IPS DF 6.9 (cell line): ENCODE data around the gene FITM1.

Experiments
- DNase-seq: peaks from one replicate; pipeline ENCODE4 v3.0.0-alpha.2; 2013; ENCODE audit warnings: low read depth, low spot score
- H3K27ac ChIP-seq: one replicate; pipeline ENCODE4 v1.5.1; 2013; ENCODE audit warnings: low read length, control low read depth
- H3K27me3 ChIP-seq: 2 replicates; pipeline ENCODE4 v1.6.1; 2013; ENCODE audit warnings: mild to moderate bottlenecking, low read length; ENCODE audit not compliant: control insufficient read depth, insufficient read depth
- H3K36me3 ChIP-seq: 2 replicates; pipeline ENCODE4 v1.6.1; 2013; ENCODE audit warnings: low read length; ENCODE audit not compliant: control insufficient read depth, insufficient read depth
- H3K4me1 ChIP-seq: 2 replicates; pipeline ENCODE4 v1.6.1; 2013; ENCODE audit warnings: low read length; ENCODE audit not compliant: control insufficient read depth, insufficient read depth
- H3K4me3 ChIP-seq: 2 replicates; pipeline ENCODE4 v1.5.1; 2013; ENCODE audit warnings: mild to moderate bottlenecking, low read length
- H3K9me3 ChIP-seq: 2 replicates; pipeline ENCODE4 v1.6.1; 2013; ENCODE audit warnings: low read length, inconsistent platforms; ENCODE audit not compliant: control insufficient read depth, insufficient read depth
- WGBS: extraction: QIAGEN DNeasy Blood & Tissue Kit; methylation state at CpG from one replicate; pipeline ENCODE4 v1.1.7; 2013; ENCODE audit warnings: mixed read lengths, missing lambda C conversion rate; ENCODE audit not compliant: insufficient read length, insufficient coverage; 5-methylcytosine and 5-hydroxymethylcytosine counted together

The FITM1 gene

DNA sequence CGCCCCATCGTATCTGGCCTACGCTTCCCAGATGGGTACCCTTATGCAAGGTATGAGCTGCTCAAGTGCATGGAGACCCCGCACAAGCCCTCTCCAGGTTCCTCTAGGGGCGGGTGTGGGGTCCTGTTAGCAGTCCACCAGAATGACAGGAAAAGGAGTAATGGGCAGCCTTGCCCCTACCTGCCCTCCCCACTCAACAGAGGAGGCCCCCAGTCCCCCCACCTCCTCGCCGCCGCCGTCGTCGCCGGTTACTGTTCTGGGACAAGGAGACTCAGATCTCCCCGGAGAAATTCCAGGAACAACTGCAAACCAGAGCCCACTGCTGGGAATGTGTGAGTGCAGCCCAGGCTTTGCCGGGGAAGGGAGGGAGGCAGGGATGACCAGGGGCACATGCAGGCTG lies 47.4 kb downstream of the FITM1 start:
- Histone ChIP-seq H3K4me3 (no peak overlapping the region), H3K4me1 (no peaks in the 10 kb centered on the region), H3K27ac (no peak overlapping the region), H3K27me3 (no peaks in the 10 kb centered on the region), H3K9me3 (no peaks in the 10 kb centered on the region), H3K36me3 (peaks cover 42% of the 10 kb centered on the region)
- WGBS: no CpG with 5 or more reads among the region's 14 CpGs
- DNase-seq: no peak

DNA sequence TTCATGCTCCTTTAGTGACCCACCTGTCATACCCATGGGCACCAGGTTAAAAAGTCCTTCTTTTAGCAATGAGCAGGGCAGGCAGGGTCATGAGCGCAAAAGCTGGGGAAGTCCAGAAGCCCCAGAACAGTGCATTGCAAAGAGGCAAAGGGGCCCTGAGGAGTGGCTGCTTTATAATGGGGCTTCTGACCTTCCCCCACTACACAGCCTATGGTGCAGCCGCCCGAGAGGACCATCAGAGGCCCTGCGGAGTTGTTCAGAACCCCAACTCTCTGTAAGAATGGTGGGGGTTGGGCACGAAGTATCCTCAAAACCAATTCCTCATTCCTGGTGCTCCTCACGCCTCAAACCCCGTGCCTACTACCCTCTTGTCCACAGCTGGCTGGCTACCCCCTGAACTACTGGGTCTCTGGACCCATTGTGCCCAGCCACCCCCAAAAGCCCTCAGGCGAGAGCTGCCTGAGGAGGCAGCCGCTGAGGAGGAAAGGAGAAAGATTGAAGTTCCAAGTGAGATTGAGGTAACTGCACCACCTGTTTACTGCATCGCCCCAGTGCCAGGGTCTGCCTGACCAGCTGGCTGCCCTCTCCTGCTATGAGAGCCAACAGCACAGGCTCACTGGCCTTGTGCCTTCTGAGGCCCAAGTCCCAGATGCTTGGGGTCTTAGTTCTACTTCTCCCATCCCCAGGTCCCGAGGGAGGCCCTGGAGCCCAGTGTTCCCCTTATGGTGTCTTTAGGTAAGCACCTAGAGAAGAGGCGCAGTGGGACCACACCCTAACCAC lies 48.1 kb downstream of the FITM1 start:
- H3K27me3 ChIP-seq: no peaks in the 10 kb centered on the region
- H3K4me3 ChIP-seq: no peak overlapping the region
- H3K9me3 ChIP-seq: no peaks in the 10 kb centered on the region
- no CpG with 5 or more reads among the region's 12 CpGs for WGBS
- H3K36me3 ChIP-seq: peaks cover 42% of the 10 kb centered on the region
- no peak overlapping the region for H3K27ac ChIP-seq
- DNase-seq: no peak
- H3K4me1 ChIP-seq: no peaks in the 10 kb centered on the region

DNA sequence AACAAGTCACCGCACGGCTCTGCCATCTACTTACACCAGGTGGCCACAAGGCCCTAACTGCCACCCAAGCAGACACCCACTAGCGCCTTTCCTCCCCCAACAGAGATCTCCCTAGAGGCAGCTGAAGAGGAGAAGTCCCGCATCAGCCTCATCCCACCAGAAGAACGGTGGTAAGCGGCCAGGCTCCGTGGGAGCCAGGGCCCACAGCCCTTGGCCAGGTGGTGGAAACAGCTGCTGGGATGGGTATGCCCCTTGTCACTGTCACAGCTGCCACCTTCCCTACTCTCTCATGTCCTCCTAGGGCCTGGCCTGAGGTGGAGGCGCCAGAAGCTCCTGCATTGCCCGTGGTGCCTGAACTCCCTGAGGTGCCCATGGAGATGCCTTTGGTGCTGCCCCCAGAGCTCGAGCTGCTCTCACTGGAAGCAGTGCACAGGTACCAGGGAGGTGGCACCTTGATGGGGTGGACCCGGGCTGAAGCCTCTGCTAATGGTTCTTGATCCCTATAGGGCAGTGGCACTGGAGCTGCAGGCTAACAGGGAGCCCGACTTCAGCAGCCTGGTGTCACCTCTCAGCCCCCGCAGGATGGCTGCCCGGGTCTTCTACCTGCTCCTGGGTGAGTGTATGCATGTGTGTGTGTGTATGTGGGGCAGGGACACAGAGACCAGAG lies 49.0 kb downstream of the FITM1 start:
- DNase-seq: no peak
- H3K4me1 ChIP-seq: no peaks in the 10 kb centered on the region
- H3K27me3 ChIP-seq: no peaks in the 10 kb centered on the region
- H3K4me3 ChIP-seq: no peak overlapping the region
- H3K36me3 ChIP-seq: peaks cover 50% of the 10 kb centered on the region
- WGBS: no CpG with 5 or more reads among the region's 14 CpGs
- no peaks in the 10 kb centered on the region for H3K9me3 ChIP-seq
- H3K27ac ChIP-seq: no peak overlapping the region

DNA sequence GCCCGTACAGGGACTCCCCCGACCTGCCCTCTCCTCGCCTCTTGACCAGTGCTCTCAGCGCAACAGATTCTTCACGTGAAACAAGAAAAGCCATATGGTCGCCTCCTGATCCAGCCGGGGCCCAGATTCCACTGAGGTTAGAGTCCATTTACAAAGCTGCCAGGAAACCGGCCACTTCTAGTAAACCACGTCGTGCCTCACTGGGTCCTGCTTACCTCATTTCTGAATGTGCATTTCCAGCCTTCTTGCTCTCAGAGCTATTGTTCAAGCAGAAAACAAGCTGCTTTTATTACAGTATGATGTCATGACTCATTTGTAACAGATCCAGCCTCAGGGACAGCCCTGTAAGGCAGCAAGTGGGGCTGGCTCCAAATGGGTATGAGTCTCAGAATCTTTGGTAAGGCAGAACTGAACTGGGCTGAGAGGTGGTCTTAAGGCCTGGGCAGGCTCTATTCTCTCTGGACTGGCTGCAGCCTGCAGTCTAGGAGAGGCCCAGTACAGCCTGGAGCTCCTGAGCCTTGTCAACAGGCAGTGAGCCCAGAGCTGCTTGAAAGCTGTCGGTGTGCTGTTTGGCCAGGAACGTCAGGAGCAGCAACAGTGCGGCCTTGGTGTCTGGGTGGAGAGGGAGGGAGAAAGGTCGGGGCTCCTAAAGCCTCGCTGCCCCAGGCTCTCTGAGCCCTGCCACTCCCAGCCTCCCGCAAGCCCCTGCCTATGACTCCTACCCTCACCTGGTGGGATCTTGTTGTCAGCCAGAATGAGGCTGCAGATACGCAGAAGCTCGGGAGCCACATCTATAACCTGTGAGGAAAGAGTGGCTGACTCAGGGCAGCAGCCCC lies 49.7 kb downstream of the FITM1 start:
- Histone ChIP-seq H3K36me3 (peaks cover 57% of the 10 kb centered on the region), H3K27ac (no peak overlapping the region), H3K4me3 (no peak overlapping the region), H3K27me3 (no peaks in the 10 kb centered on the region), H3K9me3 (no peaks in the 10 kb centered on the region), H3K4me1 (no peaks in the 10 kb centered on the region)
- no peak for DNase-seq
- no CpG with 5 or more reads among the region's 18 CpGs for WGBS

DNA sequence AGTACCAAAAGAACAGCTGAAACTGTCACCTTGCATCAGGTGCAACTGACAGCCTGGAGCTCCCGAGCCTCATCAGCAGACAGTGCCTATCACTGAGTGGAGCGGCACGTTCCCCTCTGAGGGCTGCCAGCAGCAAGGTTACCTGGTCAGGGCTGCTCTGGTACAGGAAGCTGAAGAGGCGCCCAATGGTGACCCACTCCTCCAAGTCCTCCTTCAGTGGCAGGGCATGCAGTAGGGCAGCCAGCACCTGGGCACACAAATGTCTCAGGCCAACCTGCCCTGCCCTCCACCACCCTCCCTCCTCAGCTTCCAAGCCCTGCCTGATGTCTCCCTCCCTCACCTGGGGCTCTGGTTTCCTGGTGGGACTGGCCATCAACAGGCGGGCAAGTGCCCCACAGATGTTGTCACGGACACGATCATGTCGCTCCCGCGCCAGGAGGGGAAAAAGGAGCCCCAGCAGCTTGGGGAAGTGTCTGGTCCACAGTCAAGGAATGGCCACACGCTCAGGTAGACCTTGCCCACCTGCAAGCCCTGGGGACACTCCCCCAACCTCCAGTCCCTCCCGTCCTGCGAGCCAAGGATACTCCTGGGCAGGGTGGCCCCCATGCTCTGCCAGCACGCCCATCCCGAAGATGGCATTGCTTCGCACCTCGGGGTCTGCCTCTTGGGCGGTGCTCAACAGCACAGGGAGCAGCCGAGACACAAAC lies 51.1 kb downstream of the FITM1 start:
- no CpG with 5 or more reads among the region's 19 CpGs for WGBS

More for the DNA sequence above, 51.1 kb downstream of the FITM1 start:
- no peak overlapping the region for H3K27ac ChIP-seq
- H3K4me3 ChIP-seq: no peak overlapping the region
- H3K36me3 ChIP-seq: peaks cover 67% of the 10 kb centered on the region
- no peak for DNase-seq
- no peaks in the 10 kb centered on the region for H3K27me3 ChIP-seq
- no peaks in the 10 kb centered on the region for H3K9me3 ChIP-seq
- H3K4me1 ChIP-seq: no peaks in the 10 kb centered on the region
